IPS-18a (cell line): ENCODE data around the gene RPS19BP1.

Experiments used
- H3K27ac ChIP-seq: one replicate; pipeline ENCODE4 v1.5.1; 2013; ENCODE audit warnings: low read length
- H3K27me3 ChIP-seq: one replicate; pipeline ENCODE4 v1.6.1; 2013; ENCODE audit warnings: mild to moderate bottlenecking, low read length; ENCODE audit not compliant: control insufficient read depth, insufficient read depth
- H3K36me3 ChIP-seq: one replicate; pipeline ENCODE4 v1.6.1; 2013; ENCODE audit warnings: low read depth, low read length; ENCODE audit not compliant: control insufficient read depth
- H3K4me1 ChIP-seq: one replicate; pipeline ENCODE4 v1.6.1; 2013; ENCODE audit warnings: low read depth, low read length; ENCODE audit not compliant: control insufficient read depth
- H3K4me3 ChIP-seq: one replicate; pipeline ENCODE4 v1.5.1; 2013; ENCODE audit warnings: low read length
- H3K9ac ChIP-seq: one replicate; pipeline ENCODE4 v1.6.1; 2013; ENCODE audit warnings: mild to moderate bottlenecking, low read length, moderate library complexity
- H3K9me3 ChIP-seq: one replicate; pipeline ENCODE4 v1.6.1; 2013; ENCODE audit warnings: low read depth, low read length; ENCODE audit not compliant: control insufficient read depth

RPS19BP1 gene

DNA sequence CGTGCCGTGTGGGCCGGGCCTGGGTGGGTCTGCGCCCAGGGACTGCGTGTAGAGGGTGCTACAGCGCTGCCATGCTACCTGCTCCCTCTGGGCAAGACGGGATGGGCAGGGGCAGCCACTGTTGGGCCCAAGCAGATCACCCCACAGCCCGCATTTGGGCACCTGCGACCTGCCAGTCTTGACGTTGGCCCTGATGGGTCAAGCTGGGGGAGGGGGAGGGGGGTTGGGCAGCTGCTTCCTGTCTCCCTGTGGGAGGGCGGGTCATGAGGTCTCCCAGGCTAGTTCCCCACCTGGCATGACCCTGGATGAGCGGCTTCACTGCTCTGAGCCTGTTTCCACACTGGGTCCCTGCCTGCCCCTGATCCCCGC, 2.8 kb upstream of the RPS19BP1 start:
- no peaks in the 10 kb centered on the region for H3K9me3 ChIP-seq
- H3K36me3 ChIP-seq = no peaks in the 10 kb centered on the region
- H3K27me3 ChIP-seq = no peaks in the 10 kb centered on the region
- H3K4me3 ChIP-seq = peak overlapping the region; percentile 18
- H3K4me1 ChIP-seq = peaks cover 28% of the 10 kb centered on the region
- no peak overlapping the region for H3K9ac ChIP-seq
- no peak overlapping the region for H3K27ac ChIP-seq

DNA sequence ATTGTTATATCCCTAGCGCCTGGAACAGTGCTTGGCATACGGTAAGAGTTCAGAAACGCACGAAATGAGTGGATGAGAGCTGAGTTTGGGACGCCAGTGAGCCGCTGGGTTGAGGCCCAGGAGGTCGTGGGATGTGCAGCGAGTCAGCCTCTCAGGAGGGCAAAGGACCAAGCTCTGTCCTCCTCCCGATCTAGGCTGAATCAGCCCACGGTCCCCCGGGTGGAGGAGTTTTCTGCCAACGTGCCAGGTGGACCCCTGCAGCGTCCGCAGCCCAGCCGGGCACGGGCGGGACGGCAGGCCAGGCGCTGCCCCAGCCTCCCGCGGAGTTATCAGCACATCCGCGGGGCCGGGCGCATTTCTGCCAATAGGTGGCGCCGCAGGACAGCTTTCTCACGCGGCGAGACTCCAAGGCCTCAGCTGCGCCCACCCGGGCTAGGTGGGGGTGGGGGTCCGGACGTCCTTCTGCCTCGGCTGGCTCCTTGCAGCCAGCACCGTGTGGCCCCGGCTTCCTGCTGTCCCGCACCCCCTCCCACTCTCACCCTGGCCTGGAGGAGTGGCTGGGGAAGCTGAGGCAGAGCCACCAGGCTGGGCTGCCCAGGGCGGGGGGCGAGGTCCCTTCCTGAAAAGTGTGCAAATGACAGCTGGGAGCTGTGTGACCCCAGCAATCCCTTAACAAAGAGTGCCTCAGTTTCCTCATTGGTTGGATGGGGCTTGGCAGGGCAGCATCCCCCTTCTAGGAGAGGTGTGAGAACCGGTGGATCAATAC, 2.2 kb upstream of the RPS19BP1 start:
- peaks cover under 1% of the 10 kb centered on the region for H3K36me3 ChIP-seq
- H3K4me3 ChIP-seq = peak overlapping the region; percentile 45
- H3K27me3 ChIP-seq = no peaks in the 10 kb centered on the region
- no peaks in the 10 kb centered on the region for H3K9me3 ChIP-seq
- peaks cover 28% of the 10 kb centered on the region for H3K4me1 ChIP-seq
- no peak overlapping the region for H3K27ac ChIP-seq
- no peak overlapping the region for H3K9ac ChIP-seq

DNA sequence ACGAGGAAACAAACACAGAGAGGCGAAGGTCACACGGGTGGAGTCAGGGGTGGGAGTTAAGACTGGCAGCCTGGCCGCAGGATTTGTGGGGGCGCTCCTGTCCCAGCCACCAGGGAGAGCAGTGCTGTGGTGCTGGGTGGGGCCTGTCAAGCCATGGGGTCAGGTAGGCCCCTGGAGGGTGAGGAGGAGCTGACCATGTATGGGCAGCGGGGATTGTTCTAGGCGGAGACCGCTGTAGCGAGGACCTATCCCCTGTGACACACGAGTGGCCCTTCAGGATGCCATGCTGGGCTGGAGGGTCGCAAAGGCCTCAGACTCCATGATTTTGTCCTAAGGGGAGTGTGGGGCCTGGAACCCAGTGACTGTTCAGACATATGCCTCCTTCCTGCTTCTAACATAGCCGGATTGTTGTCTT, 1.6 kb upstream of the RPS19BP1 start:
- H3K4me1 ChIP-seq = peaks cover 30% of the 10 kb centered on the region
- H3K27me3 ChIP-seq = no peaks in the 10 kb centered on the region
- peaks cover 6% of the 10 kb centered on the region for H3K36me3 ChIP-seq
- no peaks in the 10 kb centered on the region for H3K9me3 ChIP-seq
- H3K9ac ChIP-seq = no peak overlapping the region
- H3K4me3 ChIP-seq = peak overlapping the region; percentile 45
- H3K27ac ChIP-seq = no peak overlapping the region

DNA sequence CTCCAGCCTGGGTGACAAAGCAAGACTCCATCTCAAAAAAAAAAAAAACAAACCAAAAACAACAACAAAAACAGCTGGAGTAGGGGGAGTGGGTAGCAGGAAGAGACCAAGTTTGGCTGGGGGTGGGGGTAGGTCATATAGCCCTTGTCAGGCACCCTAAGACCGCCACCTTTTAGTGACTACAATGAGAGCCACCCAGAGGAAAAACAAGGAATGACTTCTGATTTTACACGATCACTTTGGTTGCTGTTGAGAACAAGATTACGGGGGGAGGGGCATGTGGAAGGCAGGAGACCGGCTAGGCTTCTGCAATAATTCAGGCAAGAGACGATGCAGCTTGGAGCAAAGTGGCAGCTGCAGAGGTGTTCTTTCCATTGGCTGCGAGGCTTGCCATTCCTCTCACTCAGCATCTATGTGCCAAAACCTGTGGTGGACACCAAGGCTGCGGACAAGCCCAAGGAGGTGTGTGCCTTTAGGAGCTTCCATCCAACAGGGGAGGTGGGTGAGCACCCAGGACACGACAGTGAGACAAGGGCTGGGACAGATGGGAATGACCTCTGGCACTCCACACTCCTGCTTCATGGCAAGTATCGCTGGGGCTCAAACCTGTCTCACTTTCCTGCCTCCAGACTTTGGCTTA, 1.7 kb downstream of the RPS19BP1 start:
- Histone ChIP-seq H3K27ac (no peak overlapping the region), H3K4me1 (peaks cover 27% of the 10 kb centered on the region), H3K4me3 (peak overlapping the region; percentile 4), H3K9me3 (no peaks in the 10 kb centered on the region), H3K27me3 (no peaks in the 10 kb centered on the region), H3K36me3 (peaks cover 12% of the 10 kb centered on the region), H3K9ac (no peak overlapping the region)

DNA sequence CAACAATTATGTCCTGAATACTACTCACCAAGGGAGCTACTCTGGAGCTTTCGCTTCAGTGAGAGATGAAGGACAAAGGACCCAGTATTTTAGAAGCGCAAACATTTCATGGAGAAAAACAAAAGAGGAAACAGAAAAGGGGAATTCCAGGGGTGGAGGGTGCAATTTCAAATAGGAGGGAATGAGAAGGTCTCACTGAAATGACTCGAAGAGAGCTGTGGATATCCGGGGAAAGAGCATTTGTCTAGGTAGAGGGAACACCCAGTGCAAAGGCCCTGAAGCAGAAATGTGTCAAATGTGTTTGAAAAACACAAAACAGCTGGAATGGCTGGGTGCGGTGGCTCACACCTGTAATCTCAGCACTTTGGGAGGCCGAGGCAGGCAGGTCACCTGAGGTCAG, 2.4 kb downstream of the RPS19BP1 start:
- Histone ChIP-seq H3K4me3 (no peak overlapping the region), H3K27me3 (no peaks in the 10 kb centered on the region), H3K36me3 (peaks cover 12% of the 10 kb centered on the region), H3K9ac (no peak overlapping the region), H3K4me1 (peaks cover 20% of the 10 kb centered on the region), H3K27ac (no peak overlapping the region), H3K9me3 (no peaks in the 10 kb centered on the region)

DNA sequence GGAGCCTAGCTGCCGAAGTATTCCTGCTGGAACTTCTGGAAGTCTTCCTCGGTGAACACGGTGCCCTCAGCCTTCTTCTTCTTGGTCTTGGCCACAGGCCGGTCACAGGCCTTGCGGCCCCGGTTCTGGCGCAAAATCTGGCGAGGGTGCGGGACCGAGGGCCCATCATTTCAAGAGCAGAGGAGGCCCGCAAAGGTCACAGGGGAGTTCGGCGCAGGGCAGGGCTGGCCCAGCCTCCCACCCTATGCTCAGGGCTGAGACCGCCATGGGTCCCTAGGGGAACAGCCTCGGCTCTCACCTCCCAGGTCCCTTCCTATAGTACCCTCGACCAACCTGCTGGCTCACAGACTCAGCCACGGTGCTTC, 3.1 kb downstream of the RPS19BP1 start:
- H3K4me3 ChIP-seq = no peak overlapping the region
- H3K27me3 ChIP-seq = no peaks in the 10 kb centered on the region
- no peak overlapping the region for H3K9ac ChIP-seq
- H3K4me1 ChIP-seq = peaks cover 16% of the 10 kb centered on the region
- H3K36me3 ChIP-seq = peaks cover 18% of the 10 kb centered on the region
- H3K27ac ChIP-seq = no peak overlapping the region
- no peaks in the 10 kb centered on the region for H3K9me3 ChIP-seq

DNA sequence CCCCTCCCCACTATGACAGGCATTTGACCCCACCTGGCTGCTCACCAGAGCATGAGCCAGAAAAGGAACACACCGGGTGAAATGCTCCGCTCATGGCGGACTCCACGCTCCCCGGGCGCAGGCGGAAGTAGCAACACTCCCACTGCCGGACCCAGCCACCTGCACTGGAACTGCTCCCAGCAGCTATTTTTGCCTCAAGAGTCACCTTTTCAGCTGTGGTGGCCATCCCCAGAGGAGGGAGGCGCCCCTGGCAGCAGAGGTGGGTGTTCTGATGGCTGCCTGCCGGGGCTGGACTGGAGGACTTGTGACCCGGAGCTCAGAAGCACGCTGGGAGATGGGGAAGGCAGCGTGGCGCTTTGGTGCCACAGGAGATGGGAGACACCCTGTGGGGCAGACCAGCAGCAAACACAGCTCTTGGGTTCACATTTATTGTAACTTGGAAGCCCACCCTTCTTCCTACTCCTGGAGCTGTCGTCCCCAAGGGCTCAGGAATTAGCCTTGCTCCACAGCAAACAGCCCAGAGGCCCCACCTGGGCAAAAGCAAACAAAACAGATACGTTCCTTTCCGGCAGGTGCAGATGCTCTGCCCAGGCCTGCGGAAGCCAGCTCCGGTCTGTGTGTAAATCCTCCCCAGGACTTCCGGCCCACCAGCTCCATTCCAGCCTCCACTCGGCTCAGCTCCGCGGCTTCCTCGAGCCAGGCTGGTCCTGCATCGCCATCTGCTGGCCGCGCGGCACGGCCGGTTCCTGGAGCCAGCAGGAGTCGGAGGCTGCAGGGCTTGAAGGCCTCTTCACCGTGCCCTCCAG, 3.7 kb downstream of the RPS19BP1 start:
- Histone ChIP-seq H3K4me1 (peaks cover 11% of the 10 kb centered on the region), H3K4me3 (no peak overlapping the region), H3K36me3 (peaks cover 23% of the 10 kb centered on the region), H3K27me3 (no peaks in the 10 kb centered on the region), H3K9me3 (no peaks in the 10 kb centered on the region), H3K9ac (no peak overlapping the region), H3K27ac (no peak overlapping the region)

DNA sequence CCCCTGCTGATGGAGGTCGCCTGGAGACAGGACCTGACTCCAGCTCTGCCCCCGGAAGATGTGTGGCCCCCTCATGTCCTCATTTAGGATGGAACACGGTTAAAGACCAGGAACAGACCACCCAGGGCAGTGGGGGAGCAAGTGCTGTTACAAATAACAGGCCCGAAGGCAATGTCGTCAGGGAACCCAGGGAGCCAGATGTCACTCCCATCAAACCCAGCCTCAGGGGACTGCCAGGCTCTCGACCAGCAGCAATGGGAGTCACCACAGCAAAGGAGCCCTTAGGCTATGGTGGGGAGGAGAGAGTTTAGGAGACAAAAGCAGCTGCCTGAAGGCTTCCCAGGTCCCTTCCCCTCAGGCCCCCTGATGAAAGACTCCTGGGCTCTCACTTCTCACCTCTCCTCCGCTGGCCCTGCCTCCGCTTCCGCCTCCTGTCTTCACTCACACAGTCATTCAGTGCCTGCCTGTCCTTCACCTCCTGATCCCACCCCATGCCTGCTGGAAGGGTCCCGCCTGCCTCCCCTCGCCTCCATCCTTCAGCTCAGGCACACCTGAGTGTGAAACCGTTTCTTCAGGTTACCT, 4.4 kb downstream of the RPS19BP1 start:
- Histone ChIP-seq H3K4me1 (peaks cover 11% of the 10 kb centered on the region), H3K27me3 (no peaks in the 10 kb centered on the region), H3K9ac (no peak overlapping the region), H3K27ac (no peak overlapping the region), H3K4me3 (no peak overlapping the region), H3K9me3 (no peaks in the 10 kb centered on the region), H3K36me3 (peaks cover 26% of the 10 kb centered on the region)

DNA sequence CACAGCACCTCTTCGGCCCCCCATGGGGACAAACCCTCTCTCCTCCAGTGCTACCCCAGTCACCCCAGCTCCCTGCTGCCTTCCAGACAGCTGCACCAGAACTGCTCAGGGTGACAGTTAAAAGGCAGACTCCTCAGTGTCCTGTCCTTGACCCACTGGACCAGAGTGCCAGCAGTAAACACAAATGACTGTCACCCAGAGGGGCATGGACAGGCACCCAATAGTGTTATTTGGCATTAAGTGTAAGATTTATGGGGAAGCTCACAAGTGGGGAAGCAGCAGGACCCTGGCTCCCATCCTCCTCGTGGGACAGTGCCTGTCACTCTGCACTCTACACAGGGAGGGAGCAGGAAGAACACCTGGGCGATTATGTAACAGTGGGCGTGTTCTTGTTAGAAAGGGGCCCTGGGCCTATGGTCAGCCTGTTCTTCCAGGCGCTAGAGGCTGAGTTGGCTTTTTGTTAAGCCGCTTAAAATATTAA, 5.0 kb downstream of the RPS19BP1 start:
- Histone ChIP-seq H3K9ac (no peak overlapping the region), H3K4me3 (no peak overlapping the region), H3K27ac (no peak overlapping the region), H3K9me3 (no peaks in the 10 kb centered on the region), H3K27me3 (no peaks in the 10 kb centered on the region), H3K36me3 (peaks cover 33% of the 10 kb centered on the region), H3K4me1 (peaks cover 11% of the 10 kb centered on the region)

DNA sequence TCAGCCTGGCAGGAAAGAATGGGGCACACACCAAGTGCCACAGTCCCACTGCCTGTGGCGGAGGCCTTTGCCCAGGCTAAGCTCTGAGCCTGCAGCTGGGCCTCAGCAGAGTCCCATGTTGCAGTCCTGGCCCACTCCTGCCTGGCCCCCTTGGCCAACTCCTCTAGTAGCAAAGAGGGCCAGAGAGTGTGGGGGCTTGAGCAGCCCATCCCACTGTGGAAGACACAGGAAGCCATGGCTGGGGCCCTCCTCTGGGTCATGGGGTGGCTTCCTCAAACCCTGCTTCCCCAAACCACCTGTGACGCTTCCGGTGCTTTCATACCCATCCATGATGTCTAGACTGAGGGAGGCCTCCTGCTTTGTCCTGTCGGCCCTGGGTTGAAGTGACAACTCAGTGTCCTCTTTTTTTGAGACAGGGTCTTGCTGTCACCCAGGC, 5.8 kb downstream of the RPS19BP1 start:
- H3K9ac ChIP-seq = no peak overlapping the region
- H3K4me1 ChIP-seq = peaks cover 11% of the 10 kb centered on the region
- no peaks in the 10 kb centered on the region for H3K9me3 ChIP-seq
- H3K27ac ChIP-seq = no peak overlapping the region
- no peak overlapping the region for H3K4me3 ChIP-seq
- peaks cover 40% of the 10 kb centered on the region for H3K36me3 ChIP-seq
- no peaks in the 10 kb centered on the region for H3K27me3 ChIP-seq

DNA sequence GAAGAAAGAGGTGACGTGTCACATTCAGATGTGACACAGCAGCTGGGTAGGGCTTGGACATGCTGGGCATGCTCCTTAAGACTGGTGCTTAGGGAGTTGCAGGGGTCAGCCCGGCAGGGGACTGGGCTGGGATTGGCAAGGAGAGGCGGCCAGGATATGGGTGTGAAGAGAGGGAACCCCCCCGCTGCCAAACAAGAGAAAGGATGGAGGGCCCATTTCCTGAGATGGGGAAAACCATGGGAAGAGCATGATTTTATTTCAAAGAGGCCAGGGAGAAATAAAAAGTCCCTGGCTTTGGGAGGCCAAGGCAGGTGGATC, 6.9 kb downstream of the RPS19BP1 start:
- Histone ChIP-seq H3K4me3 (no peak overlapping the region), H3K27ac (no peak overlapping the region), H3K9ac (no peak overlapping the region), H3K4me1 (peaks cover 6% of the 10 kb centered on the region), H3K36me3 (peaks cover 48% of the 10 kb centered on the region), H3K9me3 (no peaks in the 10 kb centered on the region), H3K27me3 (no peaks in the 10 kb centered on the region)
